Measurements from ENCODE around the gene UBTD1.

UBTD1 gene

GRCh38 chr10:97584798-97585438 lies 86.2 kb downstream of the UBTD1 start:
- no peak for DNase-seq (ENCODE audit: low read depth)

DNA sequence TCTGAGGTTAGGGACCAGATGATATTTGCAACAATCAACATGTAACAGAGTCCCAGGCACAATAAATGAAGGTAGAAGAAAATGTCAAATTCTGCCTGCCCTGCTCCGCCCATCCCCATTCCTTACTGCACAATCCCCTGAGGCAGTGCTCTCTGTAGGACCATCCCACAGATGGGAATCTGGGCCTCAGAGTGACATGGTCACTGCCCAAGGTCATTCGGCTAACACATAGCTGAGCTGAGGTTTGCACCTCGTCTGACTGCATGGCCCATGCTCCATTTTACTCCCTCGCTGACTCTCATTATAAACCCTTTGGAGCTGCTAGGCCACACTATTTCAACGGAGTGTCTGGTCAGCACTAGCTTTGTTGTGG lies 86.7 kb downstream of the UBTD1 start:
- DNase-seq (ENCODE audit: low read depth), result no peak

GRCh38 chr10:97587183-97587582 lies 88.5 kb downstream of the UBTD1 start:
- DNase-seq (ENCODE audit: low read depth), result no peak

DNA sequence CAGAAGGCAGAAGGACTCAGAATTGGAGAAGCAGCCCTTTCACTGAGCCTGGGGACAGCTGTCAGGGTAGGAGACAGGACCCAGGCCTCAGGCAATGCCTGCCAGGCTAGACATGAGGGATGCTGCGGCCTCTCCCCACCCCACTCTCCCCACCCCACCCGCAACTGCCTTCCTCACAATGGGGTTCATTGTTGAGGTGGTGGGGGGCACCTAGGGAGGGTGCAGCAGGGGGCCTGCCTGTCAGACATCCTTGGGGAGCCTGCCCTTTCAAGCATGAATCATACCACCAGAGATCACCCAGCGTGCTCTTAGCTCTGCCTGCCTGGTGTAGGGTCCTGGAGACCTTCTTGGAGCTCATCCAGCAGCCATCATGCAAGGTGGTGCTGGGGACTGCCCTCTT lies 90.8 kb downstream of the UBTD1 start, which contains the start of gene C10orf62:
C10orf62 (plus strand) TSS at position 243 of the 400 bp plus-strand sequence. CDS start 177 bp downstream, outside the sequence.
- no peak for DNase-seq (ENCODE audit: low read depth)

DNA sequence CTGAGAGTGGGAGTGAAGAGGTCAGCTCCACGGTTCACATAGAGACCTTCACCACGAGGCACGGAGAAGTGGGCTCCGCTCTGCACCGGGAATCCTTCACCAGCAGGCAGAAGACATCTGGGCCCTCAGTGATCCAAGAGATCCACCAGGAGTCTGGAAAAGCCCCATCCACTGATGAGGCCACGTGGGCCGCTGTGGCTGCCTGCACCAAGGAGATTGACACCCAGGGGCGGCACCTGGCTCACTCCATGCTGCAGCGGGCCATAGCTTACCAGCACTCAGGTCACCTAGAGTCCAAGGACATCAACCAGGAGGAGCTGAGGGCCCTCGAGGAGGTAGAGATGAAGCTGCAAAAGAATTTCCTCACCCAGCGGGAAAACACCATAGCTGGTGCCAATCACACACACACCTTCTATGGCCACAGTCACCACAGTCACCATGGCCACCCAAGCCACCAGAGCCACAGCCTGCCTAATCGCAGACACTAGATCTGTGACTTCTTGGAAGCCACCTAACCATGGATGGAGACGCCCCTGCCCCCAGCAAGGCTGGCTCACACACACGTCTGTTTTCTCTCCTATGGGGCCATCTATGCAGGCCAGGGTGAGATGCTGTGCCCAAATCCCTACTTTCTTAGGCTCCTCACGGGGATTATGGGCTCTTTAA lies 91.5 kb downstream of the UBTD1 start:
- DNase-seq (ENCODE audit: low read depth), result no peak

DNA sequence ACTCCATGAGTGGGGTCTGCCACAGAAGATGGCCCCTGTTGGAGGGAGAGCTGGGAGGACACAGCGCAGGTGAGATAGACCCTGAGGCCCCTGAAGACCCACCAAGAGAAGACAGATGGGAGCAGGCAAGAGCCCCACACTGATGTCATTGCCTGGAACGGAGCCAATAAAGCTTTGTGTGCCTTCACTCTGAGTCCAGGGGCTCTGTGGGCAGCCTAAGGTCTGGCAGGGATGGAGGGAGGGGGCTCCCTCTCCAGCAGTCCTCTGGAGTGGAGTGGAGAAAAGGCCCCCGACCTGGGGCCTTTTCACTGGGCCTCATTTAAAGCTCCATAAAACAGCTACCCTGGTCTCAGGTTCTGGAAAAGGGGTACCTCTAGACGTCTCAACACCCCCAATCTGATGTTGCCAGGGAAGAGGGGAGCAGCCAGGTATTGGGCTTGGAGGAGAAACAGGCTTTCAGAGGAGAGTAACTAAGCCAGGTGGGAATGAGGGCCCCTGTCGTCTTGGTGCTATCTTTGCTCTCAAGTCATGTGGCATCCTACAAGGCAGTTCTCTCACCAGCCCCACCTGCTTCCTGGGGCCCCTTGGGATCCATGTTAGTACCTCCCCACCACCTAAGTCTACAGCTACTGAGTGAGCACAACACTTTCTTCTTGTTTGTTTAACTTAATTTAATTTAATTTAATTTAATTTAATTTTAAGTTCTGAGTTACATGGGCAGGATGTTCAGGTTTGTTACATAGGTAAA lies 92.2 kb downstream of the UBTD1 start:
- DNase-seq (ENCODE audit: low read depth), result no peak

- no peak for DNase-seq (ENCODE audit: low read depth)
These were observed 94.7 kb downstream of the UBTD1 start for GRCh38 chr10:97593421-97593820.

GRCh38 chr10:97596101-97597082 lies 97.7 kb downstream of the UBTD1 start:
- DNase-seq (ENCODE audit: low read depth), result no peak

DNA sequence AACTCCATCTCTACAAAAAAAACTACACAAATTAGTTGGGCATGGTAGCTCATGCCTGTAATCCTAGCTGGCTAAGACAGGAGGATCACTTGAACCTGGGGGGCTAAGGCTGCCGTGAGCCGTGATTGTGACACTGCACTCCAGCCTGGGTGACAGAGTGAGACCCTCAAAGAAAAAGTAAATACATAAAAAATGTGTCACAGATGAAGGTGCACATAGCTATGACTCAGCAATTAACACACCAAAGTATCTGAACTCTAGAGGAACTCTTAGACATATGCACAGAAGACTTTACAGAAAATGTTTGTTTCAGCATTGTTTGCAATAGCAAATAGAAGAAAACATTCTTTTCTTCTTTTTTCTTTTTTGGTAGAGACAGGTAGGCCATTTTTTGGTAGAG lies 99.1 kb downstream of the UBTD1 start:
- DNase-seq (ENCODE audit: low read depth), result no peak

DNA sequence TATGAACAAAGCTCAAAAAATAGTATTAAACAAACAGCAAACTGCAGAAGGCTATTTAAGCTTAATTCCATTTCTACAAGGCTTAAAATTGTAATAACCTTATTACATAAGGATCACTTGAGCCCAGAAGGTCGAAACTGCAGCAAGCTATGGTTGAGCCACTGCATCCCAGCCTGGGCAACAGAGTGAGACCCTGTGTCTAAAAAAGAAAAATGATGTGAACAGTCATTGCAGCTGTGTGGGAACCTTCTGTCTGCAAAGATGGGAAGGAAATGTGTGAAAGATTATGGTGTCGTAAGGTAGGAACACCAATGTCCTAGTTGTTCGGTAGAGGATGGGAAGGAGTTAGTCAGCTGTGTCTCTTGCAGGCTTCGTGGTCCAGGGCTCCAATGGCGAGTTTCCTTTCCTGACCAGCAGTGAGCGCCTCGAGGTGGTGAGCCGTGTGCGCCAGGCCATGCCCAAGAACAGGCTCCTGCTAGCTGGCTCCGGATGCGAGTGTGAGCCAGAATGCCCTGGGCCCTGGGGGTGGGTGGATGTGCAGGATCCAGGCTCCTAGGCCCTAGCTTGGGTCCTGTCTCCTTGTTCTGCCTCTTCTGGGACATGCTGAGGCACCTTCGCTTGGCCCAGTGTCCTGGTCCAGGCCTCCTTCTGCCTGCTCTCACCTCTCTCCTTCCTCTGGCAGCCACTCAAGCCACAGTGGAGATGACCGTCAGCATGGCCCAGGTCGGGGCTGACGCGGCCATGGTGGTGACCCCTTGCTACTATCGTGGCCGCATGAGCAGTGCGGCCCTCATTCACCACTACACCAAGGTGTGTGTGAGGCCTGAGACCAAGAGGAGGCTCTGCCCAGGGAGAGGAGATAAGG lies 99.9 kb downstream of the UBTD1 start:
- no peak for DNase-seq (ENCODE audit: low read depth)

GRCh38 chr10:97599272-97599619 lies 100.5 kb downstream of the UBTD1 start:
- DNase-seq (ENCODE audit: low read depth), result no peak

DNA sequence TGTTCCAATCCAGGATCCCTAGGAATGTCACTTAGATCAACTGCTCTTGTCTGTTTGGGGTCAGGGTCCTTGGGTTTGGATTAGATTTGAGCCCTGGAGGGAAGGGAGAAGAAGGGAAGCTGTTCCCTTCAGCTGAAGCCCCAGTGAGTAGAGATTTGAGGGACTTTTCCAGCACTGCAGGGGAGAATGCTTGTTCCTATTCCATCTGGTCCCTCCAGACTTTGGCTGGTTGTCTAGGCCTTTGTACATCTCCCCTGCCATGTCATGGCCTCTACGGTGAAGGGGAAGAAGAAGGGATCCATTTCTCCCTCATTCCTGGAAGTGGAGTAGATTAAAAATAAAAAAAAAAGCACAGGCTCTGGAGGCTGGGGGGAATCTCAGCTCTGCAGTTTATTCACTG lies 101.9 kb downstream of the UBTD1 start:
- DNase-seq (ENCODE audit: low read depth), result no peak

GRCh38 chr10:97601268-97602215 lies 102.8 kb downstream of the UBTD1 start:
- DNase-seq (ENCODE audit: low read depth), result no peak

DNA sequence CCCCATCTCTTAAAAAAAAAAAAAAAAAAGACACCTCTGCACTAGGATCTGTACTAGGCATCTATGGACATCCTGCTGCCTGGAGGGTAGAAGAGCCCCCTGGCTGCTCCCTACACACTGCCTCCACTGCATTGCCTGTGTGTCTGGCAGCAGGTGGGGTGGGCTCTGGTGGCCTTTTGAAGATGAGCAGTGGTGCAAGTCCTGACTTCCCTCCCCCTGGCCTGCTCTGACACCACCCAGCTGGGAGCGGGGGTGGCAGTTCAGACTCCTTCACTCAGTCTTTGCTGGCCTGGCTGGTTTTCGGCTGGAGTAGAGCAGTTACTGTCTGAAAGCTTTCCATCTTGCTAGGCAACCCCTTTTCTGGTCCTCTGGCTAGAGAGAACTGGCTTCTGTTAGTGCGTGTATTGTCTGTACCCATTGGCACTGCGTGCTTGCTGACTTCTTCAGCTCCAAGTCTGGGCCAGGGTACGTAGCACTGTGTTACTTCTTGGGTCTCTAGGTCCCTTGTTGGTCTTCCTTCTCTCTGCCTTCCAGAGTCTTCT lies 108.4 kb downstream of the UBTD1 start:
- DNase-seq (ENCODE audit: low read depth), result no peak

GRCh38 chr10:97608991-97609561 lies 110.4 kb downstream of the UBTD1 start:
- no peak for DNase-seq (ENCODE audit: low read depth)

DNA sequence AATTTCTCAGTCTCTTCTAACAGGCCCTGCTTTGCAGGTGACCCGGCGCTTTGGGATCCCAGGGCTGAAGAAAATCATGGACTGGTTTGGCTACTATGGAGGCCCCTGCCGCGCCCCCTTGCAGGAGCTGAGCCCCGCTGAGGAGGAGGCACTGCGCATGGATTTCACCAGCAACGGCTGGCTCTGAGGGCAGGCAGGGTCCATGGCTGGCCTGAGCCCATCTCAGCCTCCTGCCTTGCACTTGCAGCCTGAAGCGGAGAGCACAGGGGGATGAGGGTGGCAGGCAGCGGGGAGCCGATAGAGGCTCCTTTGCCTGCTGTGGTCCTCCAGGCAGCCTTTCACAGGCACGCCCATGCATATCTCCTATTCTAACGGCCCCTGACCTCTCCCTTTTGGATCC lies 112.7 kb downstream of the UBTD1 start:
- no peak for DNase-seq (ENCODE audit: low read depth)

- peak; percentile 15 for DNase-seq (ENCODE audit: low read depth)
These were observed 113.7 kb downstream of the UBTD1 start for GRCh38 chr10:97612386-97612785.

- no peak for DNase-seq (ENCODE audit: low read depth)
These were observed 119.6 kb downstream of the UBTD1 start for GRCh38 chr10:97618285-97618684.

DNA sequence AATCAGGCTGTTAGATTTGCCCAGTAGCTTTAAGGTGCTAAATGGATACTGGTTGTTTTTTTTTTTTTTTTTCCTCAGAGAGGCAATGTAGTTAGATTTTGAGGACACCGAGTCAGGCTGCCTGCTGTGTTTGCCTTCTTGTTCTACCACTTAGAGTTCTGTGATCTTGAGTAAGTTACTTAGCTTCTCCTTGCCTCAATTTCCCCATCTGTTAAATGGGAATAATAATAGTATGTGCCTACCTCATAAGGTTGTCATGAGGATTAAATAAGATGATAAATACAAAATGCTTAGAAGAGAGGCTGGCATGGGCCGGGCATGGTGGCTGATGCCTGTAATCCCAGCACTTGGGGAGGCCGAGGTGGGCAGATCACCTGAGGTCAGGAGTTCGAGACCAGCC lies 120.0 kb downstream of the UBTD1 start:
- no peak for DNase-seq (ENCODE audit: low read depth)
